Inferior parietal cortex (tissue), 1 donor: ENCODE measurements around the gene CLDN19.

Experiments
- DNase-seq: peaks from one replicate; pipeline ENCODE4 v3.0.0-alpha.2; 2016; ENCODE audit errors: extremely low spot score

Gene CLDN19

GRCh38 chr1:42700006-42700405, 40.0 kb downstream of the CLDN19 start:
- no peak for DNase-seq

DNA sequence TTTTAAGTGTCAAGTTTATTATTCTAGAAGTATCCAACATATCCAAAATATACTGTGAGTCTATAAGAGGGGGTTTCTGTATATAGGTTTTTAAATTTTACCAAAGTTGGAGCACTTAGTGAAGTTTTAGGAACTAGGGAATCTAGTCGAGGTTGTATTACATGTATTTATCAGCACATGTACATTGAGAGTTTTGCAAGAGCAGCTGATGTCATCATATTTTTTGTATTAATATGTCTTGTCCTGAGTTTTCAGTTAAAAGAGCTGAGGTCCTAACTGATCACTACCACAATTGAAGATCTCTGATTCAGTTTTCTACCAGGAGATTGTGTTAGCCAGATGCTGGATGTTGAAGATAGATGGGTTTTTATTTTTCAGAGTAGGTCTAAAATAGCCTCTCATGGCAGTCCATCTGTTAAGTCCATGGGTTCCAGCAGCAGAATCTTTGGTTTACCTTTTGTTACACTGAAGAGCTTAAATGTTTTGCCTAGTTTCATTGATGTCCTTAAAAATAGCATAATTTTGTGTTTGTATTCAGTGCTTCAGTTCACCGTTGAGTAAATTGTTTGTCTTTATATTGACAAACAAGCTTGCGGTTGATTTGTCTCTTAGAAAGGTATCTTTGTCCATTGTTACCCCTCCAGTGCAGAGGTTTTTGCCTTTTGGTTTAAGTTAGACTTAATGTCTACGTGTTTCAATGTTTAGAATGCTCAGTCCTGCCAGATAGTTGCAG, 41.8 kb downstream of the CLDN19 start:
- no peak for DNase-seq

DNA sequence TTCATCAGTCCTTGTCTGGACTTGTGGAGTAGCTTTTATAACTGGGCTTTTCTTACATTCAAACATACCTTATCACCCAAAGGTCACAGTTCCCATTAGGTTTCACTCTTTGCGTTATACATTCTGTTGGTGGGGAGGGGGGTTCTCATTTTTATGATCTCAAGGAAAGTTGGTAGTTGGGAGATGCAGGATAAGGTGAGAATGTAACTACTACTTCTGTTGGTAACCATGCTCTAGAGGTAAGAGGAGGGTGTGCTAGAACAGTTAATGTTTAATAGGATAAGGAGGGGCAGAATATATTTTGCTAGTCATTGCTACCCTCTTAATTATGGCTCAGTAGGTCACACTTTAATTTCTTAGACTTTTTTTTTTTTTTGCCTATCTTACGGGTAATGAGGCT, 47.1 kb downstream of the CLDN19 start:
- no peak for DNase-seq

DNA sequence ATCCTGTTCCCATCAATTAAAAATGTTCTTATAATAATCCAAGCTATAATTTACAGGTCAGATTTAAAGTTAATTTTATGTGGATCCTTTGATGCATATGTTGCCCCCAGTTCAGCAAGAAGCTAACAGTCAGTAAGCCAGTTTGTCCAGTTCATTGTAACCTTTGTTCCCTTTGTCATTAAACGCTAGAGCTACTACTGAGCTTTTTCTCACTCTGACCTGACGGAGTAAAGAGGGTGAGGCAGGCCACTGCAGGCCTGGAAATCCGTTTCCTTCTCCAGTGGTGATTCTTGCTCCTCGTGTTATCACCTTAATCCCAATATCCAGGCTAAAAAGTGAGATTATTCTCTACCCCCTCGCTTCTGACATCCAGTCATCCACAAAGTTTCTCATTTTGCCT, 47.6 kb downstream of the CLDN19 start:
- DNase-seq: no peak

DNA sequence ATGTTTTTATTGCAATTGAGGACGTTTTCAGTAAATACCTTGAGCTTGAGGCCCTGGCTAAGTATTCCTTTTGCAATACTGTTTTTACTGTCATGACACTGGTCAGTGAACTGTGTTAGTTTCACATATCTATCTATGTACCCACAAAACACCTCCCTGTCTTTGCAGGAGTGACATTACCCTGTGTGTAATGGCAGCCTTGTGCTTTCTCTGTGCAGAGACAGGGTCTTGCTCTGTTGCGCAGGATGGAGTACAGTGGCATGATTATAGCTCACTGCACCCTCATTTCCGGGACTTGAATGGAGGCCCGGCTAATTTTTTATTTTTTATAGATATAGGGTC, 48.9 kb downstream of the CLDN19 start:
- DNase-seq: no peak

DNA sequence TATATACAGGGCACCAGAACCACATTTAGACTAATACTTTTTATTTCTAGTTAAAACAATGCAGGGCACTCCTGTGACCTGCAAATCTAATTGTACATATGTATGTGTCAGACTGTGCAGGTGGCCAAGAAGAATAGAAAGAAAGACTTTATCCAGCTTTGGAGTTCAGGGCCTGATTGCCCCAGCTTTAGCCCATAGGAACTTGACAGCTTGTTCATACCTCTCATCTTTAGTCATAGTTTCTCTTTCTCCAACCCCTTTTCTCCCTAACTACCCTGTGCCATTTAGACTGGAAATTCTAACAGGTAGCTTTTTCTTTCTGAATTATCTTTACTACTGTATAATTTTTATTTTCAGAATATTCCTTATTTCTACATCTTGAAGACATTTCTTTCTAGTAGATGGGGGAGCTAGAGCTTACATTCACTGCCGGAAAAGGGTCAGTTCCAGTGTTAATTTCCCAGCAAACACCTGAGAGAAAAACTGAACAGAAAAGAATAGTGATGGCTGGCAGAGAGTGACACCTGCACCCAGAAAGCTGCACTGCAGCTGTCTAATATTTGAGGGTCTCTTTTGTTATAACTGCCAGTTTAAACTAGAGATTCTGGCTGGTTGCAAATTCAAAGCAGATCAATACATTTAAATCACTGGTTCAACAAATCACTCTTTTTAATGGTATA, 49.4 kb downstream of the CLDN19 start:
- DNase-seq: no peak

DNA sequence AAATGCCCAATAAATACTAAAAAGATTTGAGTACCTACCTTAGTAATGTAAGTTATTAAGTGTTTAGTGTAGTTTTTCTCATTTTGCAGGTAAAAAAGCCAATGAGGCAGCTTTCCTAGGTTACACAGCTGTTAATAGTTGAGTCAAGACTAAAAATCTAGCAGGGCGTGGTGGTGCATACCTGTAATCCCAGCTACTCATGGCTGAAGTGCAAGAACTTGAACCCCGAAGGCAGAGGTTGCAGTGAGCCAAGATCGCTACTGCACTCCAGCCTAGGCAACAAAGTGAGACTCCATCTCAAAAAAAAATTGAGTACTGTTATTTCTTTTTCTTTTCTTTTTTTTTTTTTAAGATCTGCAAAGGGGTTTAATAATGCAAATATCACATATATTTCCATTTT, 50.1 kb downstream of the CLDN19 start:
- DNase-seq: no peak

DNA sequence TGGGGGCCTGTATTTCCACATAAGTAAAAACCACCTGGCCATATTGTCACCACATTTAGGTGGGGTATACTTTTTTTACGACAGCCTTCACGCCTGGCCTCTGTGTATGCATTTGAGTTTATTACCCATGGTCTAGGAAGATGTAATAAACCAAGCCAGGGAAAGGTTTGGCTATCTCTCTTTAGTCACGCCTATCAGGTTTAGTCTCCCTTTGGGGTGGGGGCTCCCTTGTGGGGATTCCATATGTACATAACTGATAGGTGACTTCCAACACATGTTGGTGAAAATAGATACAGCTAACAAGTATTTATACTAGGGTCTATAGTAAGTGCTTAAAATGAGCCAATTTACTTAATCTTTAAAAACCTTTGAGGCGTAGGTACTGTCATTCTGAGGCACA, 53.6 kb downstream of the CLDN19 start:
- DNase-seq: no peak

GRCh38 chr1:42684139-42684538, 55.9 kb downstream of the CLDN19 start:
- DNase-seq: no peak
